OCI-LY1 (cell line): ENCODE results near the gene IGSF11.

Experiments
- H2AFZ ChIP-seq: fragments of 200-600 bp; sonication (generic), shearing (Covaris generic); 2 replicates; pipeline ENCODE4 v1.6.0; 2014; ENCODE audit warnings: antibody characterized with exemption, mild to moderate bottlenecking, low read length
- H3F3A ChIP-seq: fragments of 200-600 bp; sonication (generic), shearing (Covaris generic); 2 replicates; pipeline ENCODE4 v1.6.0; 2014; ENCODE audit warnings: mild to moderate bottlenecking, antibody characterized with exemption, low read length, moderate library complexity; ENCODE audit not compliant: insufficient read depth
- H3K27ac ChIP-seq: fragments of 200-600 bp; sonication (generic); 2 replicates; pipeline ENCODE4 v1.5.1; 2014; ENCODE audit warnings: low read length, mixed run types, mild to moderate bottlenecking, low read depth; ENCODE audit not compliant: poor library complexity, severe bottlenecking
- H3K27me3 ChIP-seq: fragments of 200-600 bp; sonication (generic); 2 replicates; pipeline ENCODE4 v1.6.0; 2014; ENCODE audit warnings: antibody characterized with exemption, mild to moderate bottlenecking, low read length, moderate library complexity; ENCODE audit not compliant: insufficient read depth
- H3K36me3 ChIP-seq: fragments of 200-600 bp; sonication (generic); 2 replicates; pipeline ENCODE4 v1.6.1; 2014; ENCODE audit warnings: mild to moderate bottlenecking, antibody characterized with exemption, low read length, moderate library complexity, mixed read lengths; ENCODE audit not compliant: insufficient read depth
- H3K4me1 ChIP-seq: fragments of 200-600 bp; sonication (generic); 2 replicates; pipeline ENCODE4 v1.5.1; 2014; ENCODE audit warnings: mild to moderate bottlenecking, low read length, moderate library complexity; ENCODE audit not compliant: insufficient read depth, severe bottlenecking
- H3K4me2 ChIP-seq: fragments of 200-600 bp; sonication (generic), shearing (Covaris generic); 2 replicates; pipeline ENCODE4 v1.6.1; 2014; ENCODE audit warnings: low read length
- H3K4me3 ChIP-seq: fragments of 200-600 bp; sonication (generic); 2 replicates; pipeline ENCODE4 v1.5.1; 2014; ENCODE audit warnings: low read length, low read depth, mild to moderate bottlenecking, mixed read lengths; ENCODE audit not compliant: poor library complexity, severe bottlenecking
- H3K79me2 ChIP-seq: fragments of 200-600 bp; shearing (Covaris generic); 2 replicates; pipeline ENCODE4 v1.6.1; 2016; ENCODE audit warnings: mixed run types, low read length, mixed read lengths; ENCODE audit not compliant: insufficient read depth
- H3K9ac ChIP-seq: fragments of 200-600 bp; sonication (generic), shearing (Covaris generic); 2 replicates; pipeline ENCODE4 v1.6.1; 2014; ENCODE audit warnings: mild to moderate bottlenecking, low read length, mixed read lengths
- H3K9me2 ChIP-seq: fragments of 200-600 bp; sonication (generic), shearing (Covaris generic); 2 replicates; pipeline ENCODE4 v1.6.1; 2014; ENCODE audit warnings: low read depth, mild to moderate bottlenecking, low read length, mixed read lengths
- H3K9me3 ChIP-seq: fragments of 200-600 bp; shearing (Covaris generic); 2 replicates; pipeline ENCODE4 v1.6.1; 2014; ENCODE audit warnings: low read length, mixed read lengths
- H4K20me1 ChIP-seq: fragments of 200-600 bp; sonication (generic), shearing (Covaris generic); 2 replicates; pipeline ENCODE4 v1.6.0; 2016; ENCODE audit warnings: mild to moderate bottlenecking, low read length; ENCODE audit not compliant: insufficient read depth
- CTCF ChIP-seq: fragments of 200-600 bp; sonication (generic), shearing (Covaris generic); IDR thresholded peaks from 2 replicates; pipeline ENCODE4 v1.5.1; 2017; ENCODE audit warnings: mild to moderate bottlenecking, antibody characterized with exemption, low read length, moderate library complexity, mixed read lengths
- EZH2 ChIP-seq: fragments of 200-600 bp; sonication (generic), shearing (Covaris generic); IDR thresholded peaks from 2 replicates; pipeline ENCODE4 v1.8.0; 2017; ENCODE audit warnings: borderline replicate concordance, mixed run types, mild to moderate bottlenecking, antibody characterized with exemption, low read length, moderate library complexity, mixed read lengths

The IGSF11 gene

GRCh38 chr3:119069725-119070124 lies 35.1 kb upstream of the IGSF11 start:
- no peak overlapping the region for H3K27ac ChIP-seq
- no peak overlapping the region for H3K4me3 ChIP-seq
- H2AFZ ChIP-seq, result no peak overlapping the region
- H3K27me3 ChIP-seq, result no peaks in the 10 kb centered on the region
- no peaks in the 10 kb centered on the region for H3K9me2 ChIP-seq
- H3F3A ChIP-seq, result no peaks in the 10 kb centered on the region
- H3K79me2 ChIP-seq, result no peaks in the 10 kb centered on the region
- H3K36me3 ChIP-seq, result no peaks in the 10 kb centered on the region
- H4K20me1 ChIP-seq, result no peaks in the 10 kb centered on the region
- H3K4me2 ChIP-seq, result no peak overlapping the region
- no peaks in the 10 kb centered on the region for H3K4me1 ChIP-seq
- H3K9ac ChIP-seq, result no peak overlapping the region
- H3K9me3 ChIP-seq, result no peaks in the 10 kb centered on the region
- TF ChIP-seq CTCF, result no peak
- TF ChIP-seq EZH2, result no peak

GRCh38 chr3:119063471-119063870 lies 28.8 kb upstream of the IGSF11 start:
- Histone ChIP-seq H3K9ac (no peak overlapping the region), H3K4me1 (no peaks in the 10 kb centered on the region), H2AFZ (no peak overlapping the region), H3K4me2 (no peak overlapping the region), H3F3A (no peaks in the 10 kb centered on the region), H3K9me2 (no peaks in the 10 kb centered on the region), H3K4me3 (no peak overlapping the region), H3K27ac (no peak overlapping the region), H3K36me3 (no peaks in the 10 kb centered on the region), H3K27me3 (no peaks in the 10 kb centered on the region), H3K9me3 (no peaks in the 10 kb centered on the region), H3K79me2 (no peaks in the 10 kb centered on the region), H4K20me1 (no peaks in the 10 kb centered on the region)
- no peak for TF ChIP-seq EZH2

GRCh38 chr3:119062892-119063291 lies 28.2 kb upstream of the IGSF11 start:
- Histone ChIP-seq H3K9me2 (no peaks in the 10 kb centered on the region), H3K36me3 (no peaks in the 10 kb centered on the region), H4K20me1 (no peaks in the 10 kb centered on the region), H3F3A (no peaks in the 10 kb centered on the region), H3K79me2 (no peaks in the 10 kb centered on the region), H3K9me3 (no peaks in the 10 kb centered on the region), H2AFZ (no peak overlapping the region), H3K9ac (no peak overlapping the region), H3K27me3 (no peaks in the 10 kb centered on the region), H3K4me3 (no peak overlapping the region), H3K4me1 (no peaks in the 10 kb centered on the region), H3K27ac (no peak overlapping the region), H3K4me2 (no peak overlapping the region)
- TF ChIP-seq CTCF, result no peak

- H2AFZ ChIP-seq, result no peak overlapping the region
- no peaks in the 10 kb centered on the region for H3K4me1 ChIP-seq
- no peak overlapping the region for H3K27ac ChIP-seq
- no peaks in the 10 kb centered on the region for H3K9me3 ChIP-seq
- no peak overlapping the region for H3K4me3 ChIP-seq
- no peaks in the 10 kb centered on the region for H4K20me1 ChIP-seq
- no peaks in the 10 kb centered on the region for H3K36me3 ChIP-seq
- no peak overlapping the region for H3K9ac ChIP-seq
- H3K4me2 ChIP-seq, result no peak overlapping the region
- H3K9me2 ChIP-seq, result no peaks in the 10 kb centered on the region
- no peaks in the 10 kb centered on the region for H3F3A ChIP-seq
- no peaks in the 10 kb centered on the region for H3K79me2 ChIP-seq
- TF ChIP-seq CTCF (no peak), EZH2 (no peak)
- H3K27me3 ChIP-seq, result no peaks in the 10 kb centered on the region
Measured at GRCh38 chr3:119044593-119044992, 9.9 kb upstream of the IGSF11 start.
